NCI-H1436 (cell line): ENCODE data around the gene BTN3A1.
"Not testable (repeated sequence)": the region's sequence is repeated elsewhere in the genome, so short reads cannot be mapped to it uniquely, and the experiment has no call there.

Experiments used
- DNase-seq: peaks from one replicate; lab custom pipeline; 2025; lab: John Stamatoyannopoulos, UW

BTN3A1 gene

GRCh38 chr6:26441977-26442376 lies 39.9 kb downstream of the BTN3A1 start:
- DNase-seq, result no peak

GRCh38 chr6:26445934-26446667 lies 44.0 kb downstream of the BTN3A1 start:
- no peak for DNase-seq

- DNase-seq, result no peak
These were observed 45.2 kb downstream of the BTN3A1 start for GRCh38 chr6:26447257-26447656.

- DNase-seq, result no peak
These were observed 48.2 kb downstream of the BTN3A1 start for GRCh38 chr6:26450240-26450639.

GRCh38 chr6:26452631-26453235 lies 50.7 kb downstream of the BTN3A1 start:
- no peak for DNase-seq

GRCh38 chr6:26454631-26455030 lies 52.6 kb downstream of the BTN3A1 start:
- no peak for DNase-seq

GRCh38 chr6:26455357-26455970 lies 53.4 kb downstream of the BTN3A1 start:
- DNase-seq, result no peak

GRCh38 chr6:26457264-26457805 lies 55.3 kb downstream of the BTN3A1 start:
- peak; percentile 41 for DNase-seq

GRCh38 chr6:26457806-26458688 lies 56.0 kb downstream of the BTN3A1 start, which contains the start of gene BTN2A1:
Gene BTN2A1, plus strand, starts transcription at chr6:26457955. Its CDS starts 682 bp downstream, at chr6:26458637.
- peak; percentile 80 for DNase-seq

- no peak for DNase-seq
These were observed 57.1 kb downstream of the BTN3A1 start for GRCh38 chr6:26459023-26459810.

- not testable (repeated sequence) for DNase-seq
These were observed 59.3 kb downstream of the BTN3A1 start for GRCh38 chr6:26461353-26461752.

GRCh38 chr6:26464014-26464413 lies 61.9 kb downstream of the BTN3A1 start:
- no peak for DNase-seq

GRCh38 chr6:26464416-26465131 lies 62.5 kb downstream of the BTN3A1 start:
- no peak for DNase-seq
